Loucy (cell line): ENCODE results near the gene CAPZA2.

Experiments used
- EZH2phosphoT487 ChIP-seq: fragments of 200-600 bp; IDR thresholded peaks from 2 replicates; pipeline ENCODE4 v1.6.1; 2018; ENCODE audit warnings: antibody characterized with exemption, mild to moderate bottlenecking, moderate library complexity, borderline replicate concordance
- TF ChIP-seq, protein P1 (sequence below): fragments of 200-600 bp; sonication (generic); conservative IDR thresholded peaks from 2 replicates; pipeline ENCODE4 v1.5.1; 2014; ENCODE audit warnings: mild to moderate bottlenecking, antibody characterized with exemption, low read length

DNA sequence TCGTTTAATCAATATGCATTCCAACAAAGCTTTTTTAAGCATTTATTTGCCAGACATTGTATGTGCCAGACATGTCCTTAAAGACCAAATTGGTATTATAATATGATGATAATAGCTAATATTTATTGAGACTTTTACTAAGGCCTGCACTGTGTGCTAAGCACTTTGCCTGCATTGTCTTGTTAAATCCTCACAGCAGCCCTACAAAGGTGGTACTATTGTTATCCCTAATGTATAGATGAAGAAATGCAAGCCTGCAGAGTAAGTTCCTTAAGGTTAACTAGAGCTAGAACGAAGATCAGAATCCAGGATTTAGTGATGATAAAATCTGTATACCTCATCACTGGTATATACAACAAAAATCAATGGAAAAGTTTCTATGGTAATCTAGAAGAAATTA lies 5.3 kb upstream of the CAPZA2 start:
- TF ChIP-seq, protein P1, sequence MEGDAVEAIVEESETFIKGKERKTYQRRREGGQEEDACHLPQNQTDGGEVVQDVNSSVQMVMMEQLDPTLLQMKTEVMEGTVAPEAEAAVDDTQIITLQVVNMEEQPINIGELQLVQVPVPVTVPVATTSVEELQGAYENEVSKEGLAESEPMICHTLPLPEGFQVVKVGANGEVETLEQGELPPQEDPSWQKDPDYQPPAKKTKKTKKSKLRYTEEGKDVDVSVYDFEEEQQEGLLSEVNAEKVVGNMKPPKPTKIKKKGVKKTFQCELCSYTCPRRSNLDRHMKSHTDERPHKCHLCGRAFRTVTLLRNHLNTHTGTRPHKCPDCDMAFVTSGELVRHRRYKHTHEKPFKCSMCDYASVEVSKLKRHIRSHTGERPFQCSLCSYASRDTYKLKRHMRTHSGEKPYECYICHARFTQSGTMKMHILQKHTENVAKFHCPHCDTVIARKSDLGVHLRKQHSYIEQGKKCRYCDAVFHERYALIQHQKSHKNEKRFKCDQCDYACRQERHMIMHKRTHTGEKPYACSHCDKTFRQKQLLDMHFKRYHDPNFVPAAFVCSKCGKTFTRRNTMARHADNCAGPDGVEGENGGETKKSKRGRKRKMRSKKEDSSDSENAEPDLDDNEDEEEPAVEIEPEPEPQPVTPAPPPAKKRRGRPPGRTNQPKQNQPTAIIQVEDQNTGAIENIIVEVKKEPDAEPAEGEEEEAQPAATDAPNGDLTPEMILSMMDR = no peak
- TF ChIP-seq EZH2phosphoT487 = no peak
